T follicular helper cell (primary cell): ENCODE results near the gene KRT39.
"Not testable (repeated sequence)": the region's sequence is repeated elsewhere in the genome, so short reads cannot be mapped to it uniquely, and the experiment has no call there.

Experiments used
- DNase-seq: peaks from one replicate; pipeline ENCODE4 v3.0.0-alpha.2; 2020; ENCODE audit warnings: low read depth

Gene KRT39

GRCh38 chr17:40940266-40940665, 26.5 kb downstream of the KRT39 start:
- no peak for DNase-seq

- DNase-seq = no peak
Measured at GRCh38 chr17:40938981-40939380, 27.8 kb downstream of the KRT39 start.

DNA sequence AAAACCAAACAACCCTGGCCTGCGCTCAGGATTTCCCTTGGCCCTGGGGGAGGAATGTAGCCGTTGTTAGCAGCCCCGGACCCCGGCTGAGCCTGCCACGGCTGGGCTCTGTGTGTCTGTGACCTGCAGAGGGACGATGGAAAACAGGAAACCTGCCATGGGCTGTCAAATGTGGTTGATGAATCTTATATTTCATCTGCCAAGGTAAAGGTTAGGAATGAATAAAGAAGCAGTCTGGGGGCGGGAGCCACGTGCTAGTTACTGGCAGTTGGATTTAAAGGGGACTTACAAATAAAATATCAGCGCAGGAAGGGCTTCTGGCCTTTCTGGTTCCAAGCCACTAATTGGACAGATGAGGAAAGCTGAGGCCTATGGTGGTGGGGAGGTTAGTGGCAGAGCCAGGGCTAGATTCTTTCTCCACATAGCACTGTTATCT, 29.3 kb downstream of the KRT39 start, which contains the start of gene KRT23:
Gene KRT23 (minus strand): TSS at position 263 of the 436 bp plus-strand sequence. CDS start 1,043 bp downstream, outside the sequence.
- no peak for DNase-seq

- no peak for DNase-seq
Measured at GRCh38 chr17:40936976-40937375, 29.8 kb downstream of the KRT39 start.

GRCh38 chr17:40936437-40936971, 30.2 kb downstream of the KRT39 start:
- DNase-seq = no peak

DNA sequence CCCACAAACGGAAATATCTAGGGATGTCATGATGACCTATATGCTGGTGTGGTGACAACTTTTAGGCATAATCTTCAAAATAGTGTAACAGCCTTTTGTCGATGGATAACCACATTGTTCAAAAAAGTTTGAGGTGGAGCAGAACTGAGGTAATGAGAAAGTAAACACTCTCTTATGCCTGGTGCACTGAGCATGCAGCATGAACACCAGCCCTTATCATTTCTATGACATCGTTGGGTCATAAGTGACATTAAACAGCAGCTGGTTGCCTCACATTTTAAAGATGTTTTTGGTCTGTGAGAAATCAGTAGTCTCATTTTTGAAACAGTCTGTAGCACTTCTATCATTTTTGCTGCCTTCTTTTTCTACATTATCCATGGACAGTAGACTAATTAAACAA, 31.1 kb downstream of the KRT39 start:
- DNase-seq = no peak

DNA sequence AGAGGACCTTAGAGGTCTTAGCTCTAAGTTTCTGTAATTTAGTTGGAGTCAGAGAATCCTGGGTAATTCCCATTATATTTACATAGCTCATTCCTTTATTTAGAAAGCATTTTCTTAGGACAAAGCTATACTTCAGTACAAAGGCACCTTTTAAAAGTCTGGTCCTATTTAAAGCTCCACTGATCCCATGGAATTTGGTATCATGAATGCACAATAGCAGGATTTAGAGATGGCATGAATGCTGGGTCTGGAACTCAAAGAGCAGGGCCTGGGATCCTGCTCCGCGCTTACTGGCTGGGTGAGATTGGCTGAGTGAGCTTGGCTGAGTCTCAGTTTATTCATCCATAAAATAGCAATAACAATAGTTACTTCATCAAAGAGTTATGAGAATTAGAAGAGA, 34.1 kb downstream of the KRT39 start:
- no peak for DNase-seq

DNA sequence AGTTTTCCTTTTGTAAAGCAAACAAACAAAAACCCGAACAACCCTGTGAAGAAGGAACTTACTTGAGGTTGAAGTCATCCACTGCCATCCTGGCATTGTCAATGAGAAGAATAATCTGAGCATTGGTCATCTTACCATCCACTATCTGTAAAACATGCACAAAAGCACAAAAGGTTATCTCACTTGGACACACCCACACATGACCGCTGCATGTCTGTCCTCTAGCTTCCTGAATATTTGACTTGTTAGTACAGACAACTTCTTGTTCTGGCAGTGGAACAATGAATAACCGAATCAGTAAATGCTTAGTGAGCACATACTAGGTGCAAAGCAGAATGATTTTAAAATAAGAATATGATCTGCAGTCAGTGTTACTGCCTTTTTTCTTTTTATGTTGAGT, 35.4 kb downstream of the KRT39 start:
- no peak for DNase-seq

GRCh38 chr17:40926341-40926740, 40.4 kb downstream of the KRT39 start:
- DNase-seq = no peak

DNA sequence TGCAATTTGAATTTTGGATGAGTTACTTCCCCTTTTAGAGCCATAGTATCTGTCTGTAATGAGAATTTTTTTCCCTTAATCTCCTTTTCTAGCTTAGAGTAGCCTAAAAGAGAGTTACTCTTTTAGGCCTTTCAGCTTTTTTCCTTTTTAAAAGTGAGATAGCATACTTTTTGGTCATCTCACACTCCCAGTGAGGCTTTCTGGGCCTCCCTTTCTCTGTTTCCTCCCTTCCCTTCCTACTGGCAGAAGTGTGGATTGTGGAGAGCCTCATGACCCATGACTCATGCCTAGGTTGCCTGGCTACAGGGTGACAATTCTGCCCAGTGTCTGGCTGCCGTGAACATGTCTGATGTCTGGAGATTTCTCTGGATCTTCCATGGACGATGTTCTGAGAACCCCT, 44.5 kb downstream of the KRT39 start:
- DNase-seq = no peak

DNA sequence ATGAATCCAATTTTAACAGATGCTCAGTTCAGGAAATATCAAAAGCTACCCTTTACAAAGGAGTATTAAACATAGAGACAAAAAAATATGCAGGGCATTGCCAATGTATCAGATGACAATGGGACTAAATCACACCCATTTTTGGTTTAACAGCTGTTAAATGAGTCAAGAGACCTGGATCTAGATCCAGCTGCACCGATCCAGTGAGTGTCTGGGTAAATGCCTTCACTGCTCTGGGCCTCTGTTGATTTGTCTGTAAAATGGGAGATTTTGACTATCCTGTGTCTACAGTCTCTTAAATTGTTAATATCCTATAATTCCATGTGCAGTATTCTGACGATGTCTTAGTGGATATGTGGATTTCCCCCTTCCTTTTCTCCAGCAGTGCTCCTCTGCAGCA, 45.7 kb downstream of the KRT39 start:
- no peak for DNase-seq

DNA sequence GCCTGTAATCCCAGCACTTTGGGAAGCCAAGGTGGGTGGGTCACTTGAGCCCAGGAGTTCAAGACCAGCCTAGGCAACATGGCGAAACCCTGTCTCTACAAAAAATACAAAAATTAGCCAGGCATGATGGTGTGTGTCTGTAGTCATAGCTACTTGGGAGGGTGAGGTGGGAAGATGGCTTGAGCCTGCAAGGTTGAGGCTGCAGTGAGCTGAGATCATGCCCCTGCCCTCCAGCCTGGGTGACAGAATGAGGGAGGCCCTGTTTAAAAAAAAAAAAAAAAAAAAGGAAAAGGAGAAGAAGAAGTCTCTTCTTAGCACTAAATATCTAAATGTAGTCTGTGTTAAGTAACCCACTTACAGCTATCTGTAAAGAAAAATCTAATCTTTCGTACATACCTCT, 49.6 kb downstream of the KRT39 start:
- not testable (repeated sequence) for DNase-seq

DNA sequence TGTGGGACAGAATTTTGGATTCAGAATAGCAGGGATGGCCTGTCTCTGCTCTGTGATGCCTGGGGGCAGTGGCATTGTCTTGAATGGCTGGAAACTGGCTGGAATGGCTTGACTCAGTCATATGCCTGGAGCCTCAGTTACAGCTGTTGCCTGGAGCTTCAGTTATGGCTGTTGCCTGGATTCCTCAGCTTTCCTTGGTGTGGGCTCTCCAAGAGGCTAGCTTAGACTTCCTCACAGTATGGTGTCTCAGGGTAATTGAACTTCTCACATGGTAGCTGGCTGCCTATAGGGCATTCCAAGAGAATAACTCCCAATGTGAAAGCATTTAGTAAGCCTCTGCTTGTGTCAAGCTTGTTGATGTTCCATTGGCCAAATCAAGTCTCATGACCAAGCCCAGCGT, 50.4 kb downstream of the KRT39 start:
- no peak for DNase-seq

DNA sequence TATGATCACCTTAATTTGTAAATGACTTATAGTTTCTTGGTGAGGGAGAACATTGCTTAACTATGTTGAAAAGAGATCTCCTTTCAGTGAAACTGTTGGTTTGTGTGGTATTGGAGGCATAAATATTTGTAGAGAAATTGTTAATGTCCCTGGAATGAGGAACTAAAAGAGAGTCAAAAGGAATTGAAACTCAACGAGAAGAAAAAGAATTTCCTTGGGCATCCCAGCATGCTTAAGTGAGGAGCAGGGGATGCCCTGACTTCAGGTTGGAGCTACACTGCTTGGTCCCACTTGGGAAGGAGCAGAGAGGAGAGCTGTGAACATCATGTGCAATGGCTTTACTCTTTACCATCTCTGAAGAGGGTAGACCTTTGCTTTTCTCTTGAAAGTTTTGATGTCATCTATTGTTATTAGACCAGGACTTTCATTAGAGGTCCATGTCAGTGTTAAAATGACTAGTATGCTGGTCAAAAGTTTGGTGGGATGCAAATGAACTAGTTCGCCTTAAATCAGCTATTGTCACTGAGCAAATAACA, 51.0 kb downstream of the KRT39 start:
- no peak for DNase-seq

DNA sequence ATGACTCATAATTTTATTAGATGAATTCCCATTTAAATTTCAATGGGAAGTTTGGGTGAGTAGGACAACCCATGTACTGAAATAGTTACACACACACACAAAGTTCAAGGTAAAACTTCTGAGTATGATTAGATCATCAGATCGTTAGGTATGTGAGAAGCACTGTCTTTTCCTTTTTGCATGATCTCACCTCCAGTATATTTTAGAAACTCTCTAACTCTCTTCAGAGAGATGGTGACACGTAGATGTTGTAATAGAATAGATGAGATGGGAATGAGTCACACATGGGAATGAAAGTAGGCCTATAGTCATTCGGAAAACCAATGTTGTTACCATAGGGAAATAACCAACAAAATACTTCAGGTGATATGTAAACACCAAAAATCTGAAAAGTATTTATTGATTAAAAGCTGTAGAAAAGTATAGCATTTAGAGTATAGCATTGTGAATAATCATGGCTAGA, 51.5 kb downstream of the KRT39 start:
- no peak for DNase-seq

- DNase-seq = no peak
Measured at GRCh38 chr17:40914075-40914855, 52.5 kb downstream of the KRT39 start.

DNA sequence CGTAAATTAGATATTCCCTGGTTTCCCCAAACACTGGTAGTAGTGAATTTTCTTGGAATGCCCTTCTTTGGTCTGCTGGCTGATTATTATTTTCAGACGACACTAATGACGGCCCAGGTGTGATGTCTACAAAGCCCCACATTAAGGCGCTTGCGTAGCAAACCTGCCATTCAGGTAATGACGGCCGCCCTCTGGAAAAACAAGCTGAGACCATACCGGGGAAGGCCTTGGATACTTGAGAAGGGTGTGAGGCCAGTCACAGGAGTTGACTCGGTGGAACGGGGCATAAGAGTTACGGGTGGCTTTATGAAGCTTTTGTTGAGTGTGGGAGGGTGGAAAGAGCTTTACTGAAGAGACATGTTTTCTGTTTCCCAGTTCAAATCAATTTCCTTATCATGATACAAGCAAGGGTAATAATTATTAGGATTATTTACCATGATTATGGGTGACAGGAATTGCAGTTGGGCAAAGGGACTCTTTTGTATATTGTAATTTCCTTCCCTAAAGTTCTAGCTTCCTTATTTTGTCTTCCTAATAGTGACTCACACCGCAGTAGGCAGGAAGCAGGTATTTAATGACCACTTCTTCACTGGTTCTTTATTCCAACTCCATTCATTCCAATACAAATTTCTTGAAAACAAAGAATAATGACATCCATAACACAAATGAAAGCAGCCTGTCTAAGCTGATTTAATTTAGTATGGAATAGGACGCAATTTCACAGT, 54.1 kb downstream of the KRT39 start:
- no peak for DNase-seq

DNA sequence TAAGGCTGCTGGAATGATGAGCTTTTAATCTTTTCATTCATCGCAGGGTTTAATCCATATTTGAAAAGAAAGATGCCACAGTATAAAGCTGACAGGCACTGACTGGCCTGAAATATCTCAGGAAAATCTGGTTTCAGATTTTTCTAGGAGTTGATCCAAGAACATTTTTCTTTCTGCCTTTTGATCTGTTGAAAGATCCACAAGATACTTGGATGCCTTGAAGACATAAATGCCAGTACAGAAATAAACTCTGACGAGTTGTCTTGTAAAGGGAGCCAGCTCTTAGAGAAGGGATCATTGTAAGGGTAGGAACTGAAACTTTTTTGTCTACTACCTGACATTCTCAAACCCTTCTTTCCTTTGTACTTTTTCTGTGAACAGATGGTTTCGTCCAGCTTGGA, 56.3 kb downstream of the KRT39 start:
- no peak for DNase-seq

DNA sequence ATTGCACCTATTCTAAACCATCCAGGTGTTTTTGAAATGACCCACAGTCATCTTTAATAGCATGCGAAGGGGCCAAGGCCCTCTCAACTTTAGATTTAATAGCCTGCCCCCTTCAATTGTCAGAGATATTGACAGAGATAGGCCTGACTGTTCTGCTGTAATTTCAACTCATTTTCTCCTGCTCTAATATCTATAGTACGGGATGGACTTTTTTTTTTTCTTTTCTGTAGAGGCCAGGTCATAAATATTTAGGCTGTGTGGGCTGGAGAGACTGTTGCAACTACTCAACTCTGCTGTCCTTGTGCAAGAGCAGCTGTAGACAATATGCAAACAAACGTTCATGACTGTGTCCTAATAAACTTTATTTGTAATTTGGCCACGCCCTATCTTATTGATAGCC, 57.0 kb downstream of the KRT39 start:
- DNase-seq = no peak

DNA sequence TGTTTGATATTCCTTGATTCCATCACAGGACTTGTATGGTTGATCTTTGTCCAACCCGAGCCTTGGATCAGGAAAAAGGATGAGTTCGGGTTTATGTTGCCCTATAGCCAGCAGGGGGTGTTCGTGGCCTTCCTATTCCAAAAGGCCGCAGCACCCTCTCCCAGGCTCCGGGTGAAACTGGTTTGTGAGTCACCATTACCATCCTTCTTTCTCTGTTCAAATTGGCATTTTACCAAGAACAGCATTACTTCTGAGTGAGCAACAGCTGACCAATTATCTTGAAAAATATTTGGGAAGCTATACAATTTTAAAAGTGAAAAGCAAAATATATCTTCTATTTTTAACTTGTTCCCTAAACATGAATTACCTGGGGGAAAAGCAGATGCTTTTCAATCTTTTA, 57.4 kb downstream of the KRT39 start:
- peak; percentile 54 for DNase-seq
